Uterus (tissue), 2 donors: Measurements from ENCODE around the gene IRF2BPL.

Experiments
- CTCF ChIP-seq, 4 experiments: fragments of 200-600 bp in 2 of 4; fragments of 450-650 bp in 2 of 4; sonication (generic) in 2 of 4; IDR thresholded peaks; one replicate each; pipeline ENCODE4 v1.5.1; 2016 to 2019; ENCODE audit warnings: antibody characterized with exemption in 4 of 4, mild to moderate bottlenecking in 2 of 4, moderate library complexity in 1 of 4
- POLR2A ChIP-seq, 2 donors: fragments of 450-650 bp; IDR thresholded peaks; one replicate each; pipeline ENCODE4 v1.6.1; 2016; ENCODE audit warnings: antibody characterized with exemption in 2 of 2, mild to moderate bottlenecking in 1 of 2, moderate library complexity in 1 of 2

GRCh38 chr14:76981670-76982069 is 46.8 kb downstream of the IRF2BPL start:
- no peak for TF ChIP-seq CTCF (IDR thresholded peaks at IDR 0.05)
- no peak for TF ChIP-seq POLR2A (IDR thresholded peaks at IDR 0.05)
